ENCODE measurements around the gene EIF4E1B. TPM values are rescaled to one million over a fixed set of nuclear protein-coding genes. Genes with fewer than 3 reads are reported as not detected.

Gene EIF4E1B
- total and polyA plus RNA-seq, 2 donors (not counting 1 experiment from before 2014, with no cell fraction given): not detected

- 93% methylated on average over 5 of the region's 7 CpGs for WGBS (ENCODE audit: insufficient coverage)
- peak overlapping the region; percentile 92 for H3K4me2 ChIP-seq (replicated peaks; ENCODE audit: low read depth, low read length, poor library complexity, severe bottlenecking)
- peaks cover 19 to 41% of the 10 kb centered on the region in 2 donors for H3K4me1 ChIP-seq (ENCODE audit: control insufficient read depth in 2 of 2, insufficient read depth in 2 of 2, low read length in 2 of 2)
- peak overlapping the region; percentile 92 for H3K4me3 Mint-ChIP-seq
- intact Hi-C loops (cut with micrococcal nuclease): loop anchor here (2.0 kb wide), 1 partner anchor 101 kb away; no protein-coding TSS in a partner anchor
- peak overlapping the region in 4 of 5 experiments; percentile 51 to 72 (median 66) for H3K4me3 ChIP-seq (ENCODE audit: control extremely low read depth in 1 of 5, extremely low read depth in 1 of 5, insufficient read depth in 1 of 5, low read depth in 2 of 5, low read length in 4 of 5)
- ChIA-PET POLR2A (interaction anchor here (1.0 to 2.2 kb wide), 7 partner anchors 12 to 111 kb away, joined by 4 to 12 read pairs (median 4); partner anchors contain the start of genes EIF4E1B, RNF44 and SNCB), CTCF (interaction anchor here (1.0 to 6.8 kb wide), 6 partner anchors 13 to 230 kb away, joined by 3 to 76 read pairs (median 4); partner anchors contain the start of gene RNF44)
- H3K27ac Mint-ChIP-seq: peak overlapping the region; percentile 90
- ATAC-seq (ENCODE audit: low read depth): no peak
- no peaks in the 10 kb centered on the region for H3K36me3 ChIP-seq (replicated peaks in 1 of 2; ENCODE audit: control extremely low read depth in 1 of 2, control insufficient read depth in 1 of 2, extremely low read depth in 1 of 2, insufficient read depth in 2 of 2, low read length in 1 of 2)
- peaks cover 41% of the 10 kb centered on the region for H3K4me1 Mint-ChIP-seq
- H4K20me1 ChIP-seq (ENCODE audit: control insufficient read depth, insufficient read depth, low read length, poor library complexity, severe bottlenecking): no peaks in the 10 kb centered on the region
- TF ChIP-seq EZH2 (IDR thresholded peaks at IDR 0.05; ENCODE audit: borderline replicate concordance, insufficient read depth, low read depth, low read length, poor library complexity, severe bottlenecking) (no peak), CTCF (IDR thresholded peaks at IDR 0.05) (no peak)
- peak overlapping the region in 1 of 2 donors; percentile 48 for H3K27ac ChIP-seq (ENCODE audit: low read length in 2 of 2)
- H3K79me2 ChIP-seq (ENCODE audit: control insufficient read depth, insufficient read depth, low read length): peaks cover 14% of the 10 kb centered on the region
- peak overlapping the region; percentile 83 for H3K9ac ChIP-seq (ENCODE audit: low read length)
- no peaks in the 10 kb centered on the region for H3K27me3 Mint-ChIP-seq
- H3K9me3 Mint-ChIP-seq (ENCODE audit: insufficient read depth): no peaks in the 10 kb centered on the region
- H3K27me3 ChIP-seq (replicated peaks in 1 of 4; ENCODE audit: control extremely low read depth in 1 of 4, control insufficient read depth in 3 of 4, insufficient read depth in 4 of 4, low read length in 3 of 4): no peaks in the 10 kb centered on the region
- no peak for DNase-seq
- H2AFZ ChIP-seq (ENCODE audit: insufficient read depth, low read depth, low read length, poor library complexity, severe bottlenecking): peak overlapping the region; percentile 84
- no peaks in the 10 kb centered on the region for H3K9me3 ChIP-seq (ENCODE audit: control extremely low read depth in 1 of 3, control insufficient read depth in 2 of 3, insufficient read depth in 1 of 3, low read length in 2 of 3)
Observed at GRCh38 chr5:176646049-176646706, 15.7 kb downstream of the EIF4E1B start.

- no peaks in the 10 kb centered on the region for H3K9me3 Mint-ChIP-seq (ENCODE audit: insufficient read depth)
- H3K27me3 Mint-ChIP-seq: no peaks in the 10 kb centered on the region
- H2AFZ ChIP-seq (ENCODE audit: insufficient read depth, low read depth, low read length, poor library complexity, severe bottlenecking): peak overlapping the region; percentile 84
- intact Hi-C loops (cut with micrococcal nuclease): loop anchor here (1.0 to 2.0 kb wide), 9 partner anchors 14 to 257 kb away; partner anchors contain the start of genes CLTB, EIF4E1B, FAF2 and GPRIN1
- H4K20me1 ChIP-seq (ENCODE audit: control insufficient read depth, insufficient read depth, low read length, poor library complexity, severe bottlenecking): no peaks in the 10 kb centered on the region
- peak overlapping the region; percentile 4 to 72 (median 64) for H3K4me3 ChIP-seq (ENCODE audit: control extremely low read depth in 1 of 5, extremely low read depth in 1 of 5, insufficient read depth in 1 of 5, low read depth in 2 of 5, low read length in 4 of 5)
- ChIA-PET POLR2A (interaction anchor here (0.6 to 2.2 kb wide), 11 partner anchors 12 to 780 kb away, joined by 3 to 12 read pairs (median 4); partner anchors contain the start of genes EIF4E1B, GRK6, LMAN2 and RNF44), CTCF (interaction anchor here (0.6 to 6.8 kb wide), 9 partner anchors 13 to 231 kb away, joined by 3 to 76 read pairs (median 4); partner anchors contain the start of genes EIF4E1B, RNF44 and SNCB)
- ATAC-seq (ENCODE audit: low read depth): no peak
- TF ChIP-seq CTCF (IDR thresholded peaks at IDR 0.05) (no peak), EZH2 (IDR thresholded peaks at IDR 0.05; ENCODE audit: borderline replicate concordance, insufficient read depth, low read depth, low read length, poor library complexity, severe bottlenecking) (no peak)
- peak overlapping the region; percentile 90 for H3K27ac Mint-ChIP-seq
- DNase-seq: no peak
- peak overlapping the region; percentile 92 for H3K4me3 Mint-ChIP-seq
- no peaks in the 10 kb centered on the region for H3K27me3 ChIP-seq (replicated peaks in 1 of 4; ENCODE audit: control extremely low read depth in 1 of 4, control insufficient read depth in 3 of 4, insufficient read depth in 4 of 4, low read length in 3 of 4)
- H3K79me2 ChIP-seq (ENCODE audit: control insufficient read depth, insufficient read depth, low read length): peaks cover 14% of the 10 kb centered on the region
- peak overlapping the region; percentile 92 for H3K4me2 ChIP-seq (replicated peaks; ENCODE audit: low read depth, low read length, poor library complexity, severe bottlenecking)
- H3K4me1 ChIP-seq (ENCODE audit: control insufficient read depth in 2 of 2, insufficient read depth in 2 of 2, low read length in 2 of 2): peaks cover 19 to 46% of the 10 kb centered on the region in 2 donors
- peak overlapping the region; percentile 36 to 48 for H3K27ac ChIP-seq (ENCODE audit: low read length in 2 of 2)
- 25% methylated on average over 11 of the region's 11 CpGs for WGBS (ENCODE audit: insufficient coverage)
- H3K4me1 Mint-ChIP-seq: peaks cover 44% of the 10 kb centered on the region
- no peaks in the 10 kb centered on the region for H3K36me3 ChIP-seq (replicated peaks in 1 of 2; ENCODE audit: control extremely low read depth in 1 of 2, control insufficient read depth in 1 of 2, extremely low read depth in 1 of 2, insufficient read depth in 2 of 2, low read length in 1 of 2)
- H3K9me3 ChIP-seq (ENCODE audit: control extremely low read depth in 1 of 3, control insufficient read depth in 2 of 3, insufficient read depth in 1 of 3, low read length in 2 of 3): no peaks in the 10 kb centered on the region
- H3K9ac ChIP-seq (ENCODE audit: low read length): peak overlapping the region; percentile 83
Observed at GRCh38 chr5:176646707-176647029, 16.2 kb downstream of the EIF4E1B start.
